GM13976 (cell line): Measurements from ENCODE around the gene DUS2.

ENCODE experiments used
- DNase-seq: peaks from one replicate; pipeline ENCODE4 v3.0.0; 2012; ENCODE audit warnings: low spot score
- CTCF ChIP-seq: IDR thresholded peaks from 2 replicates; pipeline ENCODE4 v1.5.1; 2012; ENCODE audit warnings: borderline replicate concordance, mild to moderate bottlenecking; ENCODE audit not compliant: insufficient read depth; ENCODE audit errors: extremely low read depth, missing control alignments, control extremely low read depth
- in situ Hi-C: fragments of 300-500 bp; cut with MboI; formaldehyde crosslinking; loops from one replicate; pipeline ENCODE4 v1.12.0; 2022; ENCODE audit warnings: low sequenced_read_pairs, mixed read lengths, inconsistent platforms; ENCODE audit not compliant: unreplicated experiment

Gene DUS2

DNA sequence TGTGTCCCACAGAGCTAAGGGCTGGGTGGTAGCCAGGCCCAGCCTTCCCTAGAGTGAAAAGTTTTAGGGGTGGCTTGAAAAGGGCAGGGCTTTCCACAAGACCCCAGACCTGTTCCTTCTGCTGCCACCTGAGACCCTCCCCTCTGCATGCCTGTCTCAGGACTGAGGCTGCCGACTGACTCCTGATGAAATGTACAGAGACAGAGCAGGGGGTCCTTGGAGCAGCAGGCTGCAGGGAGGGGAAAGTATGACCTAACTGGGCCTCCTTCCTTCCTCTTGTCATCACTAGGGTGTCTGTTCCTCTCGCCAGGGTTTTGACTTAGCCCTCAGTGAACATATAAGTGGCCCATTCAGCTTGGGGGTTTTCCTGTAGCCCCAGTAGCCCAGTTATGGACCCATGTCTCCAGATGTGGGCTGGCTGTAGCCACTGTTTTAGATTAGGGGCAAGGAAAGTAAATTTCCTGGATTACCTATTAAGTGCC lies 47.2 kb downstream of the DUS2 start:
- in situ Hi-C loops: no loop called here
- peak; percentile 61 for DNase-seq
- TF ChIP-seq CTCF: no peak

DNA sequence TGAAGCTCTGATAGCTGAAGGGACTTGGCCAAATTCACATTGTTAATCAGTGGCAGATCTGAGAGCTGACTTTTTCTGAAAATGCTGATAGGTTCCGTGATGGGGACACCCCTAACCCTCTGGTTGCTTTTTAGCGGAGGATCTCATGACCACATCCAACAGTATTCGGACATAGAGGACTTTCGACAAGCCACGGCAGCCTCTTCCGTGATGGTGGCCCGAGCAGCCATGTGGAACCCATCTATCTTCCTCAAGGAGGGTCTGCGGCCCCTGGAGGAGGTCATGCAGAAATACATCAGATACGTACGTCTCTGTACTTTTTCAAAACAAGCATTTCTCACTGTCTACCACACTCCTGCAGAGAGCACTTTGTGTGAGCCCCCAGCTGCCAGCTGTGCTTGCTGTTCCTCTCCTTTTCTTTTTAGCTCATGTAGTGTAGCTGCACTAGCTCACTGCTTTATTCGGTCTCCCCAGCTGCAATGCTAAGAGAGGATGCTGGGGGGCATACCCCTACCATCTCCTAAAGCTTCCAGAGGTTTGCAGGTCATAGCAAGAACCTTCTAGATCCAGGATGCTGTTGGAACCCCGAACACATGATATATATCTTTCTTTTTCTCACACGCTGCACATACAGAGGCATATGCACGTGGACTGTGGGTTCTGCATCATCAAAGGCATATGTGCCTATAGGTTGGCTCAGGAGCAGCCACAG lies 47.9 kb downstream of the DUS2 start:
- no peak for TF ChIP-seq CTCF
- peak; percentile 56 for DNase-seq
- in situ Hi-C loops: no loop called here

GRCh38 chr16:68071518-68071901 lies 48.4 kb downstream of the DUS2 start:
- in situ Hi-C loops: no loop called here
- no peak for TF ChIP-seq CTCF

DNA sequence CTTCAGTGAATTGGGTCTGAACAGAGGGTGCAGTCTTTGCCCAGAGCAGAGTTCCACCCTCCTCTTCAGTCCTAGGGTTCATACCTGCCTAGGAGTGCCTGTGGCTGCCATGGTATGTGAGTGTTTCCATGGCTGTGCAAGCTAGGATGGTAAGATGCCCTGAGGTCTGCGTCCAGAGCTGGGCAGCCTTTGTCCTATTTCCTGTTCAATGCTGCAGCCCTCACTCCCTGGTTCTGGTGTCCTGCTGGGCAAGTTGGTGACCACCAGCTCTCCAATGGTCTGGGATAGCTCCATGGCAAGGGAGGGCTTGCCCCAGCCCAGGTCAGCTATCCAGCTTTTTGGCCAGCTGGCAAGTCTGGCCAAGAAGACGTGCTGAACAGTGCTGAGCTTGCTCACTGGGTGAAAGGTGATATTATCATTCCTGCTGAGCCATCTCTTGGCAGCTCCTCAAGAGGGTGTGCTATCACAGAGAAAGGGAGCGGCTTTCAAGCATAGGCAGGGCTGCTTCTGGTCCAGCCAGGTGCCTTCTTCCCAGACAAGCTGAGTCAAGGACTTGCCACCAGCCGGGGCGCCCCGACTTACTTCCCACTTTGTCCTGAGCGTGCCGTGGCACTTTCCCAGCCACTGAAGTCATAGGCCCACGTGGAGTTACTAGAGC lies 49.1 kb downstream of the DUS2 start:
- no peak for TF ChIP-seq CTCF
- no peak for DNase-seq
- in situ Hi-C loops: no loop called here

More at GRCh38 chr16:68071518-68071901, 48.4 kb downstream of the DUS2 start:
- no peak for DNase-seq

DNA sequence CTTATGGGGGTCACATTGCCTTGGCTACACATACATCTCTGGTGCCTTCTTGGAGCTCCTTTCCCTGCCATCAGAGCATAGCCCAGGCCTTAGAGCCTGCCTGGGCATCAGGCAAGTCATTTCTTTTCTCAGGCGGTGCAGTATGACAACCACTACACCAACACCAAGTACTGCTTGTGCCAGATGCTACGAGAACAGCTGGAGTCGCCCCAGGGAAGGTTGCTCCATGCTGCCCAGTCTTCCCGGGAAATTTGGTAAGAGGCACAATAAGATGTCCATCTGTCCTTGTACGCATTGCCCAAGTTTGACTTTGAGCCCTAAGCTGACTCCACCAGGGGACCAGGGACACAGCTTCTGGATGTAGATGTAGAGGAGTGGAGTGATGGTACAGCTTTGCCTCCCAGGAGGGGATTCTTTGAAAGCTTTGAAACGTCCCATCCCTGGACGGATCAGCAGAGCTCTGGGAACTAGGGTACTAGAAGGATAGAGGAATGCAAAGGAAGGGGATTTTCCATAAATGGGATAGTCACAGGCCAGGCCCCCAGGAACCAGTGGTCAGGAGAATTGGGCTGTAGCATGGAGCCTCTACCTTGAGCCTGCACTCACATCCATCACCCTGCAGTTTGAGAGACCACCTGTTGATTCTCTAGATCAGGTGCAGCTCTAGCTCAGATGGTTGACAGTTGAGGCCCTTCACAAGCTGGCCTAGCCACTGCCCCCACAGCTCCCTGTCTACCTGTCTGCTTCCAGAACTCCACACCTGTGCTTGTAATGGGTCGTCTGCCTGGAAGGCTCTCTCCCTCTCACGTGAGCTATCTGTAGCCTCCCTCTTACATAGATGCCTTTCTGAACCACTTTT lies 51.0 kb downstream of the DUS2 start:
- TF ChIP-seq CTCF: no peak
- in situ Hi-C loops: no loop called here
- no peak for DNase-seq

- peak; percentile 78 for DNase-seq
- in situ Hi-C loops: no loop called here
- TF ChIP-seq CTCF: no peak
Measured at GRCh38 chr16:68074850-68075555, 51.9 kb downstream of the DUS2 start.
